GM12872 (cell line): ENCODE data around the gene MEIS2.

Experiments used
- CTCF ChIP-seq: IDR thresholded peaks from 3 replicates; pipeline ENCODE4 v1.5.1; 2011; ENCODE audit warnings: low read depth, mild to moderate bottlenecking, low read length, moderate library complexity; ENCODE audit not compliant: insufficient read depth

MEIS2 gene

GRCh38 chr15:37083610-37084009 lies 16.7 kb downstream of the MEIS2 start:
- TF ChIP-seq CTCF, result no peak

- no peak for TF ChIP-seq CTCF
Observed at GRCh38 chr15:37081983-37082382, 18.4 kb downstream of the MEIS2 start.

GRCh38 chr15:37080261-37080921 lies 20.0 kb downstream of the MEIS2 start:
- TF ChIP-seq CTCF, result no peak

GRCh38 chr15:37079726-37080125 lies 20.6 kb downstream of the MEIS2 start:
- TF ChIP-seq CTCF, result no peak

- no peak for TF ChIP-seq CTCF
Observed at GRCh38 chr15:37078566-37078965, 21.8 kb downstream of the MEIS2 start.

GRCh38 chr15:37077623-37078351 lies 22.6 kb downstream of the MEIS2 start:
- no peak for TF ChIP-seq CTCF

- no peak for TF ChIP-seq CTCF
Observed at GRCh38 chr15:37076543-37076942, 23.8 kb downstream of the MEIS2 start.
